OCI-LY7 (cell line): ENCODE data around the gene LIN28B. TPM values are rescaled to one million over a fixed set of nuclear protein-coding genes. Genes with fewer than 3 reads are reported as not detected.

Experiments
- BruUV-seq: library from RNA; stranded (reverse); fragments of 400-500 nt; replicated peaks from 2 replicates; lab custom pipeline; 2021; lab: Mats Ljungman, UMichigan
- CTCF ChIA-PET: fragments of 300-600 bp; sonication (Branson Sonifier 250); formaldehyde crosslinking; loops from one replicate; lab custom pipeline; 2022; ENCODE audit warnings: antibody characterized with exemption; ENCODE audit not compliant: unreplicated experiment; lab: Charles Lee
- POLR2A ChIA-PET: fragments of 300-600 bp; sonication (Branson Sonifier 250); formaldehyde crosslinking; loops from one replicate; lab custom pipeline; 2022; ENCODE audit warnings: antibody characterized with exemption; lab: Charles Lee
- DNase-seq: peaks from one replicate; pipeline ENCODE4 v3.0.0-alpha.2; 2015; ENCODE audit warnings: low spot score
- H2AFZ ChIP-seq: fragments of 200-600 bp; sonication (generic), shearing (Covaris generic); 2 replicates; pipeline ENCODE4 v1.6.1; 2014; ENCODE audit warnings: mild to moderate bottlenecking, antibody characterized with exemption, low read length, moderate library complexity
- H3K27ac ChIP-seq: fragments of 200-600 bp; sonication (generic); 2 replicates; pipeline ENCODE4 v1.5.1; 2014; ENCODE audit warnings: mixed run types, low read depth, mild to moderate bottlenecking, moderate library complexity, low read length, inconsistent platforms; ENCODE audit not compliant: poor library complexity, severe bottlenecking
- H3K36me3 ChIP-seq: fragments of 200-600 bp; sonication (generic); 2 replicates; pipeline ENCODE4 v1.6.1; 2014; ENCODE audit warnings: mild to moderate bottlenecking, antibody characterized with exemption, low read length, moderate library complexity, mixed read lengths; ENCODE audit not compliant: insufficient read depth
- H3K4me1 ChIP-seq: fragments of 200-600 bp; sonication (generic); 2 replicates; pipeline ENCODE4 v1.5.1; 2014; ENCODE audit warnings: mild to moderate bottlenecking, low read length; ENCODE audit not compliant: insufficient read depth, poor library complexity, severe bottlenecking
- H3K4me2 ChIP-seq: fragments of 200-600 bp; sonication (generic); 2 replicates; pipeline ENCODE4 v1.6.1; 2014; ENCODE audit warnings: mild to moderate bottlenecking, low read length
- H3K4me3 ChIP-seq: fragments of 200-600 bp; sonication (generic); 2 replicates; pipeline ENCODE4 v1.5.1; 2014; ENCODE audit warnings: mild to moderate bottlenecking, low read depth, low read length; ENCODE audit not compliant: poor library complexity, severe bottlenecking
- H3K79me2 ChIP-seq: fragments of 200-600 bp; sonication (generic); 2 replicates; pipeline ENCODE4 v1.6.1; 2016; ENCODE audit warnings: low read depth, mild to moderate bottlenecking, low read length, moderate library complexity, mixed read lengths; ENCODE audit not compliant: insufficient read depth
- H3K9me2 ChIP-seq: fragments of 200-600 bp; sonication (generic); 2 replicates; pipeline ENCODE4 v1.6.1; 2016; ENCODE audit warnings: mild to moderate bottlenecking, low read length, mixed read lengths; ENCODE audit not compliant: insufficient read depth
- H3K9me3 ChIP-seq: fragments of 200-600 bp; sonication (generic); 2 replicates; pipeline ENCODE4 v1.6.1; 2014; ENCODE audit warnings: mild to moderate bottlenecking, mixed run types, low read length, mixed read lengths
- H4K20me1 ChIP-seq: fragments of 200-600 bp; sonication (generic); 2 replicates; pipeline ENCODE4 v1.6.1; 2014; ENCODE audit warnings: mild to moderate bottlenecking, antibody characterized with exemption, low read length, moderate library complexity, mixed read lengths; ENCODE audit not compliant: insufficient read depth
- CTCF ChIP-seq: fragments of 200-600 bp; sonication (generic); conservative IDR thresholded peaks from 2 replicates; pipeline ENCODE4 v1.5.1; 2014; ENCODE audit warnings: mild to moderate bottlenecking, antibody characterized with exemption, low read length, moderate library complexity, mixed read lengths
- EZH2phosphoT487 ChIP-seq: fragments of 200-600 bp; sonication (generic); IDR thresholded peaks from 2 replicates; pipeline ENCODE4 v1.6.1; 2018; ENCODE audit warnings: low read depth, borderline replicate concordance, mild to moderate bottlenecking, mixed run types, antibody characterized with exemption, low read length, moderate library complexity, mixed read lengths
- intact Hi-C: fragments of 100-400 bp; cut with micrococcal nuclease; formaldehyde crosslinking; loops from one replicate; pipeline ENCODE4 v1.10.0; 2022; ENCODE audit not compliant: unreplicated experiment
- total RNA-seq, 2 experiments: library from RNA; depleted of rRNA in 1 of 2; stranded (reverse); fragments of >200 nt in 1 of 2; shearing (Covaris generic) in 1 of 2; gene quantifications; 2 replicates each; pipeline ENCODE4 v1.2.3, GENCODE V29; 2014 to 2022

Gene LIN28B
- total RNA-seq, 2 experiments from 2014 or later, result not detected

GRCh38 chr6:105028898-105029297 lies 72.0 kb downstream of the LIN28B start:
- DNase-seq, result no peak
- no peaks in the 10 kb centered on the region for H3K36me3 ChIP-seq
- H3K4me1 ChIP-seq, result no peaks in the 10 kb centered on the region
- no peak overlapping the region for H3K4me3 ChIP-seq
- no peaks in the 10 kb centered on the region for H3K79me2 ChIP-seq
- no peaks in the 10 kb centered on the region for H3K9me3 ChIP-seq
- CTCF ChIA-PET, result no interaction called here
- no peaks in the 10 kb centered on the region for H4K20me1 ChIP-seq
- BruUV-seq, result no TSS peak
- intact Hi-C loops, result no loop called here
- POLR2A ChIA-PET, result no interaction called here
- H3K4me2 ChIP-seq, result no peak overlapping the region
- no peak overlapping the region for H2AFZ ChIP-seq
- no peaks in the 10 kb centered on the region for H3K9me2 ChIP-seq
- no peak overlapping the region for H3K27ac ChIP-seq
- TF ChIP-seq EZH2phosphoT487, result no peak
- TF ChIP-seq CTCF, result no peak

GRCh38 chr6:105029581-105029980 lies 72.7 kb downstream of the LIN28B start:
- H4K20me1 ChIP-seq, result no peaks in the 10 kb centered on the region
- H3K4me1 ChIP-seq, result no peaks in the 10 kb centered on the region
- H3K27ac ChIP-seq, result no peak overlapping the region
- H3K9me3 ChIP-seq, result no peaks in the 10 kb centered on the region
- H3K36me3 ChIP-seq, result no peaks in the 10 kb centered on the region
- H3K9me2 ChIP-seq, result no peaks in the 10 kb centered on the region
- H2AFZ ChIP-seq, result no peak overlapping the region
- TF ChIP-seq EZH2phosphoT487 (no peak), CTCF (no peak)
- intact Hi-C loops, result no loop called here
- ChIA-PET CTCF (no interaction called here), POLR2A (interaction anchor here (0.5 to 1.0 kb wide), 3 partner anchors 81 to 1839 kb away, joined by 3 to 4 read pairs (median 3); no protein-coding TSS in a partner anchor)
- no peak overlapping the region for H3K4me3 ChIP-seq
- no peak for DNase-seq
- BruUV-seq, result no TSS peak
- no peaks in the 10 kb centered on the region for H3K79me2 ChIP-seq
- no peak overlapping the region for H3K4me2 ChIP-seq

DNA sequence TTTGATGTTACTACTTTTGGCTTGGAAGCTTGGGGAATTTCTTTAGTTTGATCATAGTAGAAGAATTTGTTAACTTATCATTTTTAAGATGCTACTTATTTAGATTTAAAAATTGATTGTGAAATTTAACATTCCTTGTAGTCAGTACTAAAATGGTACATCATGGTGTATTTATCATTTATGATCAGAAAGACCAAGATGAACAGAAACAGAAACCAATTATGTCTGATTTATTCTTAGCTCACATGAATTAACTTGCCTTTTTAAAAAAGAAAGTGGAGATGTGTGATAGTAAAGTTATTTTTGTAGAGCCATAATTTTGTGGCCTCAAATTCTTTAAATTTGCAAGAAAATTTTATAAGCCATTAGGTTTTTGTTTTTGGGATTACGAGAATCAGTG lies 77.6 kb downstream of the LIN28B start:
- Histone ChIP-seq H3K79me2 (no peaks in the 10 kb centered on the region), H3K4me1 (no peaks in the 10 kb centered on the region), H3K9me3 (no peaks in the 10 kb centered on the region), H3K27ac (no peak overlapping the region), H2AFZ (no peak overlapping the region), H3K4me2 (no peak overlapping the region), H4K20me1 (no peaks in the 10 kb centered on the region), H3K4me3 (no peak overlapping the region), H3K36me3 (no peaks in the 10 kb centered on the region), H3K9me2 (no peaks in the 10 kb centered on the region)
- CTCF ChIA-PET, result no interaction called here
- POLR2A ChIA-PET, result interaction anchor here (1.0 kb wide), 1 partner anchor 9 kb away, joined by 4 read pairs; no protein-coding TSS in a partner anchor
- intact Hi-C loops, result no loop called here
- DNase-seq, result no peak
- BruUV-seq, result no TSS peak
- TF ChIP-seq EZH2phosphoT487 (no peak), CTCF (no peak)
